Measurements from ENCODE around the gene C14orf39.

The C14orf39 gene, protein sequence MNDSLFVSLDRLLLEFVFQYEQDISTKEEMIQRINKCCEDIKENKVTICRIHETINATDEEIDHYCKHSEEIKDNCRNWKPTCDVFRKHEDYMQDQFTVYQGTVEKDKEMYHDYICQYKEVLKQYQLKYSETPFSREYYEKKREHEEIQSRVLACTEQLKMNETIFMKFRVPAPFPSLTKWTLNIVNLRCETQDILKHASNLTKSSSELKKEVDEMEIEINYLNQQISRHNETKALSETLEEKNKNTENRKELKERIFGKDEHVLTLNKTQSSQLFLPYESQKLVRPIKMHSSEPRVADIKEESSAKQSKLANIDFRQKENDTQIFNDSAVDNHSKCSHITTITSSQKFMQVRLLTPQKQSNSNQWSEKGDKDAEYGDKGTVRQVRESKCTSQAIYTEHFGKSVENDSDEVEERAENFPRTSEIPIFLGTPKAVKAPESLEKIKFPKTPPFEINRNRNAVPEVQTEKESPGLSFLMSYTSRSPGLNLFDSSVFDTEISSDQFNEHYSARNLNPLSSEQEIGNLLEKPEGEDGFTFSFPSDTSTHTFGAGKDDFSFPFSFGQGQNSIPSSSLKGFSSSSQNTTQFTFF

DNA sequence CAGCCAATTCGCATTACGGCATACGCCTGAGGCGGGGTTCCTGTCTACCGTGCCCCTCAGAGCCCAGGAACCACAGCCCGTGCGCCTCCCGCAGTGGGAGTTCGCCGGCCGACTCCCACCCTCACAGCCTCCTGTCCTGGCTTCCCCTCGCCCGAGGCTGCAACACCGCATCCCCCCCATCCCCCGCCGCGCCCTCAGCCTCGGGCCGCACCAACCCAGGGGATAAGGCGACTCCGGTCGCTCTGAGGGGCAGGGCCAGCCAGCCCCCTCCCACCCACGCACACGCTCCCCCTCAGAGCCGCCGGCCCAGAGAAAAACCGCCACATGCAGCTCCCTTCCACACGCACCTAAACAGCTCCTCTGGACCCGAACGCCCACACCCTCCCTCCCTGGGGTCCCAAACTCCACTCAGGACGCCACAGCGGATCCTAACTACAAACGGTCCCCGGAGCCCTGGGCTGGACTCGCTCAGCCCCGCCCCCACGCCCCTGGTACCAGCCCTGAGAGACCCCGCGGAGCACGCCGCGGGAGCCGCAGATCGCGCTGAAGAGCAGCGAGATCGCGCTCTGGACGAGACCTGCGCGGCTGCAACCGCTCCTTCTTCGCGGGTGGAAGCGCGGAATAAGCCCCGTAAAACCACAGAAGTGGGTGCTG lies at the start of gene C14orf39:
Gene C14orf39 (minus strand): TSS at position 466 of the 654 bp plus-strand sequence. CDS start 985 bp downstream, outside the sequence.
- TF ChIP-seq, protein P1, sequence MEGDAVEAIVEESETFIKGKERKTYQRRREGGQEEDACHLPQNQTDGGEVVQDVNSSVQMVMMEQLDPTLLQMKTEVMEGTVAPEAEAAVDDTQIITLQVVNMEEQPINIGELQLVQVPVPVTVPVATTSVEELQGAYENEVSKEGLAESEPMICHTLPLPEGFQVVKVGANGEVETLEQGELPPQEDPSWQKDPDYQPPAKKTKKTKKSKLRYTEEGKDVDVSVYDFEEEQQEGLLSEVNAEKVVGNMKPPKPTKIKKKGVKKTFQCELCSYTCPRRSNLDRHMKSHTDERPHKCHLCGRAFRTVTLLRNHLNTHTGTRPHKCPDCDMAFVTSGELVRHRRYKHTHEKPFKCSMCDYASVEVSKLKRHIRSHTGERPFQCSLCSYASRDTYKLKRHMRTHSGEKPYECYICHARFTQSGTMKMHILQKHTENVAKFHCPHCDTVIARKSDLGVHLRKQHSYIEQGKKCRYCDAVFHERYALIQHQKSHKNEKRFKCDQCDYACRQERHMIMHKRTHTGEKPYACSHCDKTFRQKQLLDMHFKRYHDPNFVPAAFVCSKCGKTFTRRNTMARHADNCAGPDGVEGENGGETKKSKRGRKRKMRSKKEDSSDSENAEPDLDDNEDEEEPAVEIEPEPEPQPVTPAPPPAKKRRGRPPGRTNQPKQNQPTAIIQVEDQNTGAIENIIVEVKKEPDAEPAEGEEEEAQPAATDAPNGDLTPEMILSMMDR (IDR thresholded peaks at IDR 0.05; ENCODE audit: insufficient read depth, missing control alignments): no peak
- FAIRE-seq (no peak), DNase-seq (ENCODE audit: insufficient read length, low spot score) (no peak)

DNA sequence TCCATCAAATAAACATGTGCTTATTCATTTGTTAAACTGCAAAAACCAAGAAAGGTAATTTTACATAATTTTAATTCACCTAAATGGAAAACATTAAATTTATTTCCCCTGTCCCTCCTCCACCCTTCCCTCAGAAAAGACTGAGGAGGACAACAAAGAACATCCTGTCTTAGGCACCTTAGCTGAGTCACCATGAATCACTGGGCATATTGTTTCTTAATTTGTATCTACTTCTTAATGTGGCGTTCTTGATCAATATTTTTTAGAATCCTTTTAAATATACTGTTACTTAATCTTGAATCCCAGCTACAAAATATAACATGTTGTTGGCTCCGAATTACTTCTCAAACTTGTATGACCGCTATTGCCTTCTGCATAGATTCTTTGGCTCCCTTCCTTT lies 46.6 kb upstream of the C14orf39 start:
- TF ChIP-seq, protein P1 (IDR thresholded peaks at IDR 0.05; ENCODE audit: insufficient read depth, missing control alignments): no peak
- DNase-seq (ENCODE audit: insufficient read length, low spot score) (no peak), FAIRE-seq (no peak)

DNA sequence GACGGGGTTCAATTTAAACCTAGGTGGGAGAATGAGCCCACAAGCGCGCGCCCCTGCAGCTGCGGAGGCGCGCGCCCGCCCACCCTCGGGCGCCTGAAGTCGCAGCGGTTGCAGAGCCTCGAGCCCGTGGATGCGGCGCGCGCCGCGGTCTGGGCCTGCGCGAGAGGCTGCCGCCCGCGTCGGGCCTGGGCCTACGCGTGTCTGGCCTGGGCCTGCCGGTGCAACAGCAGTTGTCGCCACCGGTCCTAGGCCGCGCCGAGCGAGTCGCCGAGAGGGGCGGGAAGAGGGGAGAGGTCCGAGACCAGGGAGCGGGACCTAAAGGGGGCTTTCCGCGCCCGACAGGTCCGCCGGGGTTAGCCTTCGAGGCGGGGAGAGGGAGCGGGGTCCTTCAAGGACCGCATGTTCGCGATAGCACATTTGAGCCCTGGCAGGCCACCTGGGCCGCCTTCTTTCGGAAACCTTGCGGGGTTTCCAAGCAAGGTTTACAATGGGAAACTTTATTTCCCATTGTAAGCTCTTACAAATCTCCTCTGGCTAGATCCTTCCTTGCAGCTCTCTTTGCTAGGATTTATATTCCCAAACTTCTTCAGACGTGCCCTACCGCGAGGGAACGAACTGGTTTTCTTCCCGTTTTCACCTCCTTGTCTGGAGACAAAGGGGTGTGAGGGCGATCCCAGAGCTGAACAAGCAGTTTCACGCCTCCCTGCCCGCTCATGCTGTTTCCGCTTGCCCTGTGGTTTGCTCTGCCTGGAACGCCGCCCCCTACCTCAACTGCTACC lies 29.8 kb upstream of the C14orf39 start:
- TF ChIP-seq, protein P1 (IDR thresholded peaks at IDR 0.05; ENCODE audit: insufficient read depth, missing control alignments): no peak
- DNase-seq (ENCODE audit: insufficient read length, low spot score): no peak
- no peak for FAIRE-seq

DNA sequence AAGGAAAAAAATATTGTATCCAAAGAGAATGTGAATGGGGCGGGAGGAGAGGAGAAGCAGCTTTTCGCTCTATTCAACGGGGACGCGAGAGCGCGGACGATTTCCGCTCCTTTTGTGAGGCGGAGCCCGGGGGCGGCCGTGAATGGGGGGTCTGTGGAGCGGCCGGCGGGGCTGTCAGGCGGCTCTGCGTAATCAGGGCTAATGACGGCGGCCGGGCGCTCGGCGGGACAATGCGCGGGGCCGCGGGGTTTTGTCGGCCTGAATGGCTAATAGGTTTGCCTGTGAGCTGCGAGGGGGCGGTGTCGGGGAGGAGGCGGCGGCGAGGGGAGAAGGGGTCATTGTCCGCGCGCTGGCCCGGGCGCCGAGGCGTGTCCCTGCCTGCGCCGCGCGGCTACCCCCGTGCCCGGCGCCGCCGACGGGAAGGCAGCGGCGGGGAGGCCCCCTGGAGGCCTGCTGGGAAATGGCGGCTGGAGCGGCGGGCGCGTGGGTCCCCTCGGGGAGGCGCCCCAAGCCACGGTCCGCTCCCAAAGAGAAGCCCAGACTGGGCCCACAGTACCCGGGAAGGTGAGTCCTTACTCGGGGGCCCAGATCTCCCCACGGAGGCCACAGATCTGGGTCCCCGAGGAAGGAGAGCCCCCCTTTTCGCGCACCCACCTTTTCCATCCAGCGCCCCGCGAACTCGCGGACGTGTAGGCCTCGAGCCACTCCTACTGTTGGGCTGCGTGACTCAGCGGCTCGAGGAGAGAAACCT lies 29.1 kb upstream of the C14orf39 start:
- DNase-seq (ENCODE audit: insufficient read length, low spot score) (no peak), FAIRE-seq (no peak)
- TF ChIP-seq, protein P1 (IDR thresholded peaks at IDR 0.05; ENCODE audit: insufficient read depth, missing control alignments): peak; percentile 33

DNA sequence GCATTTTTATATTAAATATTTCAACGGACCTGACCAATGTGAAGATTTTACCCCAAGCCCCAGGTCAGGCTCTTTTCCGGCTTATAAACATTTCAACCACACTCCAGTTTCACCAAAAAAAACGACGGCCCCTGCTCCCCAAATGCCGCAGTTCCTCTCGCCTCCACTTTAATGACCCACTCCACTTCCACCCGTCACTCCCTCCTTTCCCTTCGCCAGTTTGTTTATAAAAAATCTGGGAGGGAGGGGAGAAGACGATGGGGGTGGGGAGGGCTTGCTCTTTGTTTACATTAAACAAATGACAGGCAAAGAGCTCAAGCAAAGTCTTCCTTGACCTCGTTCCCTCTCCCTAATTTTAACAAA lies 28.5 kb upstream of the C14orf39 start:
- FAIRE-seq (no peak), DNase-seq (ENCODE audit: insufficient read length, low spot score) (no peak)
- TF ChIP-seq, protein P1 (IDR thresholded peaks at IDR 0.05; ENCODE audit: insufficient read depth, missing control alignments): no peak

DNA sequence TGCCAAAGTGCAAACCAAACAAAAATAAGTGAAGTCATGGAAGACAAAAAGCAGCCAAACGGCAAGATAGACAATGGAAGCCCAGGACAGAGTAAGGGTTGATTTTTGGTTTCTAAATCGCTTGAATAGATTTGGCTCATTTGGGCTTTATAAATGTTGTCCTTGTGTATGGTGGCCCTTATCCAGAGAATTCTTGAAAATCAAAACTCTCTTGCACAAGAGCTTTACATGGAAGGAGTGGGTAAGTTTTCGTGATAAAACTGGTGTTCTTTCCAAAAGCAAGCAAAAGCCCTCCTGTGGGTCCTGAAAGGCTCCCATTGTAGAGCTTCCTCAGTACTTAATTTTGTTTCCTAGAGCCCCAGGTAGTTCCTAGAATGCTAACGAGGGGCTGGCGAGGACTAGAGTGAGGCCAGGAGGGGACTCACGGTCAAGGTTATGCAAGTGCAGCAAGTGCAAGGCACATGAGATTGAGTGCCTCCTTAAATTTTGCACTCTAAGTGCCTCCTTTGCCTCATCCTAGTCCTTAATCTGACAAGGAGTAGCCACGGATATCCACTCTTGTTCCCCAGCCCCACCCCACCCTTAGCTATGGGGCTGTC lies 27.2 kb upstream of the C14orf39 start:
- DNase-seq (ENCODE audit: insufficient read length, low spot score) (no peak), FAIRE-seq (no peak)

More for the DNA sequence above, 27.2 kb upstream of the C14orf39 start:
- TF ChIP-seq, protein P1 (IDR thresholded peaks at IDR 0.05; ENCODE audit: insufficient read depth, missing control alignments): no peak
